Heart left ventricle (tissue), 16 donors: ENCODE data around the gene CDON. TPM values are rescaled to one million over a fixed set of nuclear protein-coding genes. Genes with fewer than 3 reads are reported as not detected.

Experiments
- ATAC-seq, 4 donors: fragments of 200-7000 bp; cut with Tn5 transposase; one replicate each; pipeline ENCODE4 v1.9.1; 2020 to 2022; ENCODE audit warnings: moderate library complexity in 4 of 4, mild to moderate bottlenecking in 3 of 4, moderate number of reproducible peaks in 1 of 4
- DNase-seq, 5 donors: peaks; one replicate each; pipeline ENCODE4 v3.0.0-alpha.2; 2020
- H3K27ac ChIP-seq, 12 donors: fragments of 200-600 bp; sonication (generic) in 4 of 12; one replicate each; pipeline versions ENCODE4 v1.5.0 to v1.8.0; 2016 to 2022; ENCODE audit warnings: mild to moderate bottlenecking in 2 of 12
- H3K27me3 ChIP-seq, 9 donors: fragments of 200-600 bp; sonication (generic) in 2 of 9; one replicate each; pipeline versions ENCODE4 v1.5.1 to v1.8.0; 2016 to 2022; ENCODE audit warnings: mild to moderate bottlenecking in 3 of 9
- H3K36me3 ChIP-seq, 9 donors: fragments of 200-600 bp; sonication (generic) in 2 of 9; one replicate each; pipeline versions ENCODE4 v1.5.0 to v1.8.0; 2018 to 2022; ENCODE audit warnings: mild to moderate bottlenecking in 2 of 9
- H3K4me1 ChIP-seq, 12 donors: fragments of 200-600 bp; sonication (generic) in 4 of 12; one replicate each; pipeline versions ENCODE4 v1.5.0 to v1.8.0; 2016 to 2022; ENCODE audit warnings: mild to moderate bottlenecking in 3 of 12
- H3K4me3 ChIP-seq, 12 donors: fragments of 200-600 bp; sonication (generic) in 4 of 12; one replicate each; pipeline versions ENCODE4 v1.5.0 to v1.8.0; 2017 to 2022; ENCODE audit warnings: mild to moderate bottlenecking in 9 of 12, moderate library complexity in 4 of 12
- H3K9me3 ChIP-seq, 12 donors: fragments of 200-600 bp; sonication (generic) in 4 of 12; one replicate each; pipeline versions ENCODE4 v1.5.0 to v1.8.0; 2016 to 2022; ENCODE audit warnings: mild to moderate bottlenecking in 1 of 12
- CTCF ChIP-seq, 12 donors: fragments of 200-600 bp; sonication (generic) in 4 of 12; IDR thresholded peaks; one replicate each; pipeline versions ENCODE4 v1.5.0 to v1.8.0; 2018 to 2022; ENCODE audit warnings: antibody characterized with exemption in 12 of 12, mild to moderate bottlenecking in 5 of 12
- POLR2A ChIP-seq, 2 donors: fragments of 450-650 bp; IDR thresholded peaks; one replicate each; pipeline ENCODE4 v1.6.1; 2017; ENCODE audit warnings: antibody characterized with exemption in 2 of 2, mild to moderate bottlenecking in 2 of 2, moderate library complexity in 2 of 2
- WGBS, 4 donors: extraction: QIAGEN DNeasy Blood & Tissue Kit in 2 of 4; methylation state at CpG; one replicate each; pipeline versions ENCODE4 v1.1.5 to v1.1.7; 2013 to 2018; 5-methylcytosine and 5-hydroxymethylcytosine counted together
- intact Hi-C, 10 donors: fragments of 100-400 bp; cut with DNase I; formaldehyde crosslinking; loops; one replicate each; pipeline versions ENCODE4 v1.11.1 to v1.14.2; 2022
- polyA plus RNA-seq, 2 donors: library from polyadenylated mRNA; stranded (reverse); fragments of 200-250 nt; gene quantifications; one replicate each; pipeline ENCODE4 v1.2.3, GENCODE V29; 2013
- total RNA-seq, 9 donors: library from RNA; depleted of rRNA in 2 of 9; stranded (reverse); fragments of >200 nt in 2 of 9; fragmentation: NEBNext Ultra II Directional in 3 of 9; extraction: Animal tissue kit (Norgen Biotek cat#: 25700) in 3 of 9; gene quantifications; one replicate each; pipeline versions ENCODE4 v1.1.0 to v1.2.4, GENCODE V29; 2016 to 2023
- donor health status: ischemic (EF 13 %, LVEDD 7.1; RV severe dilation, severe dysfunction).
- donor health status: healthy with polysubstance abuse.
- donor health status: DM: no; HTN: yes; CAD: no.
- donor health status: DM: no; HTN: no; CAD: no.
- donor health status: ischemic (EF 25% LVEDD 6.9; RV normal size, moderate dysfunction).
- donor health status: ischemic (EF 25% LVEDD 5.7; RV mildly dilated, moderate dysfunction).
- donor health status: healthy.
- donor health status: DM: yes; HTN: yes; CAD: no.
- donor health status: ischemic (EF 35%, LVEDD 5.7; RV mildly dilated, moderate dysfunction).
- donor health status: nonischemic (EF 11% LVEDD 7.7; RV severe dilation, severe dysfunction).
- donor health status: DM: yes; HTN: yes; CAD: no.
- donor health status: PGD.
- donor health status: ischemic (EF 29% LVEDD 5.4; RV normal size, mild dysfunction).
- donor health status: nonischemic (EF 23%, LVEDD 6.1; RV moderate dilation, normal function).

The CDON gene
- total and polyA plus RNA-seq, 11 donors: 1.2 to 51.5 (median 7.3) TPM

DNA sequence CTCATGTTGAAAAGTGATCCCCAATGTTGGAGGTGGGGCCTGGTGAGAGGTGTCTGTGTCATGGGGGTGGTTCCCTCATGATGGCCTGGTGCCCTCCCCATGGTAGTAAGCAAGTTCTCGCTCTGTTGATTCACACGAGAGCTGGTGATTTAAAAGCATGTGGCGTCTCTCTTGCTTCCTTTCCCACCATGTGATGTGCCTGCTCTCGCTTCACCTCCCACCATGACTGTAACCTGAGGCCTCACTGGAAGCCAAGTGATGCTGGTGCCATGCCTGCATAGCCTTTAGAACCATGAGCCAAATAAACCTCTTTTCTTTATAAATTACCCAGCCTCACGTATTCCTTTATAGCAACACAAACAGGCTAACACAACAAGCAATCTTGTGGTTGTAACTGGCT is 64.4 kb downstream of the CDON start:
- TF ChIP-seq POLR2A (IDR thresholded peaks at IDR 0.05): no peak
- TF ChIP-seq CTCF (IDR thresholded peaks at IDR 0.05): no peak
- intact Hi-C loops: no loop called here

GRCh38 chr11:125995313-125995712 is 67.4 kb downstream of the CDON start:
- 83 to 90% (median 87%) methylated on average over 5 of the region's 5 CpGs for WGBS, 4 donors
- no peaks in the 10 kb centered on the region for H3K9me3 ChIP-seq
- peaks cover 0 to 6% (median 0%) of the 10 kb centered on the region in 12 donors for H3K4me1 ChIP-seq
- DNase-seq: no peak
- H3K36me3 ChIP-seq: peaks cover 0 to 22% (median 8%) of the 10 kb centered on the region in 9 donors
- H3K27ac ChIP-seq: no peak overlapping the region
- ATAC-seq: no peak
- intact Hi-C loops: no loop called here
- TF ChIP-seq POLR2A (IDR thresholded peaks at IDR 0.05) (no peak), CTCF (IDR thresholded peaks at IDR 0.05) (no peak)
- no peak overlapping the region for H3K4me3 ChIP-seq
- no peaks in the 10 kb centered on the region for H3K27me3 ChIP-seq

More for the DNA sequence above, 64.4 kb downstream of the CDON start:
- Histone ChIP-seq H3K9me3 (no peaks in the 10 kb centered on the region), H3K27ac (no peak overlapping the region), H3K36me3 (peaks cover 0 to 37% (median 8%) of the 10 kb centered on the region in 9 donors), H3K27me3 (no peaks in the 10 kb centered on the region), H3K4me3 (no peak overlapping the region), H3K4me1 (no peaks in the 10 kb centered on the region)
- WGBS, 4 donors: 94 to 98% (median 95%) methylated on average over 5 of the region's 5 CpGs
- DNase-seq (no peak), ATAC-seq (no peak)

DNA sequence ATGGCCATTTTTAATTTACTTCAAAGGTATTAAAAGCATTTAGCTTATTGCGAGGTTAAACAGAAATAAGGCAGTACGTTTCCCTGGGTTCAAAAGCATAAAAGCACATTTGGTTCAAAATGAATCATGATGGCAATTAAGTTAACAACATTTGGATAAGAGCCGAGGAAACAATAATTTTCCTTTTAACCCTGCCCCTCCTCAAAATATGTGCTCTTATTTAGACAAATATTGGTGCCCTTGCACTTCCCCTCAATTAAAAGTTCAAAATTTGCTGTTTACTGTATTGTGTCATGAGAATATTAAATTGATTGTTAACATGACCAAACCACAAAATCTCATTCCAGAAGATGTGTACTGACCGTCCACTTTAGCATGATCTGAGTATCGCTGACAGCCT is 68.2 kb downstream of the CDON start:
- Histone ChIP-seq H3K4me1 (peaks cover 0 to 14% (median 2%) of the 10 kb centered on the region in 12 donors), H3K27me3 (no peaks in the 10 kb centered on the region), H3K36me3 (peaks cover 0 to 21% (median 8%) of the 10 kb centered on the region in 9 donors), H3K27ac (no peak overlapping the region), H3K9me3 (no peaks in the 10 kb centered on the region), H3K4me3 (no peak overlapping the region)
- 93 to 95% (median 94%) methylated on average over 5 of the region's 5 CpGs for WGBS, 4 donors
- intact Hi-C loops: no loop called here
- TF ChIP-seq POLR2A (IDR thresholded peaks at IDR 0.05) (no peak), CTCF (IDR thresholded peaks at IDR 0.05) (no peak)
- DNase-seq (no peak), ATAC-seq (no peak)

- DNase-seq (no peak), ATAC-seq (no peak)
- 90 to 98% (median 97%) methylated on average over 7 of the region's 7 CpGs for WGBS, 4 donors
- TF ChIP-seq CTCF (IDR thresholded peaks at IDR 0.05): no peak
- TF ChIP-seq POLR2A (IDR thresholded peaks at IDR 0.05): no peak
- no peak overlapping the region for H3K27ac ChIP-seq
- intact Hi-C loops: no loop called here
- H3K9me3 ChIP-seq: no peaks in the 10 kb centered on the region
- H3K36me3 ChIP-seq: peaks cover 0 to 29% (median 5%) of the 10 kb centered on the region in 9 donors
- no peak overlapping the region for H3K4me3 ChIP-seq
- H3K27me3 ChIP-seq: no peaks in the 10 kb centered on the region
- peaks cover 0 to 14% (median 2%) of the 10 kb centered on the region in 12 donors for H3K4me1 ChIP-seq
Measured at GRCh38 chr11:125992893-125993292, 69.8 kb downstream of the CDON start.
